ENCODE data around the gene RPS28.
"Not testable (repeated sequence)": the region's sequence is repeated elsewhere in the genome, so short reads cannot be mapped to it uniquely, and the experiment has no call there.

Gene RPS28

DNA sequence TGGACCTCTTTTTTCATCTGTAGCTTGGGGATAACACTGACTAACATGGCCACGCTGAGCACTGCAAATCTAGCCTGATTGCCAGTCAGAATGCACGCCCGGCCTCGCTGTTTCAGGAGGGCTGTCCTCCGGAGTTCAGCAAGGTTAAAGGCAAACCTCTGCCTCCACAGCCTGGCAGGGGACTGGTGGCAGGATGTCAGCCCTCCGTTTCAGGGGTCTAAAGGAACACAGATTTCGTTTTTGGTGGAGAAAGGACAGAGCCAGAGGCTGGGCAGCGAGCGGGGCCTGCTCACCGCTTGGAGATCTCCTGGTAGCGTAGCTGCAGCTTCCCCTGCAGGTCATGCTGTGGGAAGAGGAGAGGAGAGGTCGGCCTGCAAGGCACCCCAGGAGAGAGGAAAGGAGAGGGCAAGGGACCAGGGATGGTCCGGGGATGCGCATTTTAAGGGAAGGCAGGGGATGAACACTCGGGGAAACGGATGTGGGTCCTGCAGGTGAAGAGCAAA is 681 bp upstream of the RPS28 start:
- no peak for DNase-seq

DNA sequence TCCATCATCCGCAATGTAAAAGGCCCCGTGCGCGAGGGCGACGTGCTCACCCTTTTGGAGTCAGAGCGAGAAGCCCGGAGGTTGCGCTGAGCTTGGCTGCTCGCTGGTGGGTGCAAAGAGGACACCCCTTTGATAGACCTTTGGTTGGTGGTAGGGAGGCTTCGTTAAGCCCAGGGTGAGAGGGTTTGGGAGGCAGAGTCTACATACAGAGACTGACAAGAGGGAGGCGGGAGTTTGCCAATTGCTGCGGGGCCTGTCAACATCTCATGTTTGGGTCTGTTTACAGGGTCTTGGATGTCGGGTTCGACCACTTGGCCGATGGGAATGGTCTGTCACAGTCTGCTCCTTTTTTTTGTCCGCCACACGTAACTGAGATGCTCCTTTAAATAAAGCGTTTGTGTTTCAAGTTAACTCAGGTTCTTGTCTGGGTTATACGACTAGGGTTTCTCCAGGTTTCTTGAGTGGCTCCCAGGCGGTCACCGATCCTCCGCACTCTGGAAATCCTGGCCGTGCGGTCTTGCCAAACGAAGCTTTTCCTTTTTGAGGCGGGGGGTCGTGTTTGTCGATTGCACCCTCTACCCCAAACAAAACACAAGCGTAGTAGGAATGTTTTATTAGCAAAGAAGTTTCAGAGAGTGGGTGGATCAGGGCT is 816 bp downstream of the RPS28 start:
- no peak for DNase-seq

GRCh38 chr19:8322638-8322997 is 1.3 kb downstream of the RPS28 start:
- no peak for DNase-seq

DNA sequence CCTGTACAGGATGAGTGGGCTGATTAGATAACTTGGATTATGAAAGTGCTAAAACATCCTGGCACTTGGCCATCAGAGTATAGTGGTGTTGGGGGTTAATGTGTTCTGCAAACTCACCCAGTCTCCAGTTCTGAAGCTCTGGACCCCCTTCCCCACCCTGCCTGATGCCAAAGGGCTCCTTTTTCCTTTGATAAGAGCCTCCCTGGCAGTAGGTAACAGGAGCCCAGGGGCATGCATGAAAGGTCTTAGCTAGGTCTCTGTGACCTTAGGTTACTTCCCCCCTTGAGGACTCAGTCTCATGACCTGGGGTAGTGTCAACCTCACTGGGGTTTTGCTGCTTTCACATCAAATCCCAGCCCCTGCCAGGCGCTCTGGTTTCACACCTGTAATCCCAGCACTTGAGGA is 2.5 kb downstream of the RPS28 start:
- no peak for DNase-seq

DNA sequence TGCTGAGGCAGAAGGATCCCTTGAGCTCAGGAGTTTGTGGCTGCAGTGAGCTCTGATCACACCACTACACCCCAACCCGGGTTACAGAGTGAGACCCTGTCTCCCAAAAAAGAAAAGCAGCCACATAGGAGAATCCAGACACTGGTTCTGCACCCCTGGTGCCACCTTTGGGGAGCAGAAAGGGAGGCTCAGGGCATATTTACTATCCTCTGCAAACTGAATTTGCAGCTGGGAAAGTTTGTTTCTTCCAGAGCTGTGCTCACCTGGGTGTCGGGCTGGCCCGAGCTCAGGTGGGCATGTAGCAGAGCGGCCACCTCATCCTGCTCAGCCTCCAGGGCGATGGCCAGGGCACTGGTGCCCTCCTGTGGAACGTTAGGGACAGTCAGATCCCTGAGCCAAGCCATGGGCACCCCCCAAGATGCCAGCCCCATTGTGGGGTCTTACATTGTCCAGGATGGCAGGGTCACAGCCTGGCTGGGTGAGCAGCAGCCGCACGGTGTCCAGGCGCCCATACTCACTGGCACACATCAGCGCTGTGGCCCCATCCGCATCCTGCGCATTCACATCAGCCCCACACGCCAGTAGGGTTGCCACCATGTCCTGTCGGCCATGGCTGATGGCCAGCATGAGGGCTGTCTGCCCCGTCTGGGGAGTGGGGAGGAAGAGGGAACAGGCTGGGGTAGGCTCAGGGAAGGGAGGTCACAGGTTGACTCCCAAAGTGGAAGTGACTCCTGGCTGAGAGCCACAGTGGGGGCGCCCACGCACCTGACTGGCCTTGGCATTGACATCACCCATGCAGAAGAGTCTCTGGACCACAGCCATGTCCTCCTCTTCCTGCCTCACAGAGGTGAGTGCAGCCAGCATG is 3.1 kb downstream of the RPS28 start:
- no peak for DNase-seq

GRCh38 chr19:8325454-8325853 is 4.2 kb downstream of the RPS28 start:
- no peak for DNase-seq

DNA sequence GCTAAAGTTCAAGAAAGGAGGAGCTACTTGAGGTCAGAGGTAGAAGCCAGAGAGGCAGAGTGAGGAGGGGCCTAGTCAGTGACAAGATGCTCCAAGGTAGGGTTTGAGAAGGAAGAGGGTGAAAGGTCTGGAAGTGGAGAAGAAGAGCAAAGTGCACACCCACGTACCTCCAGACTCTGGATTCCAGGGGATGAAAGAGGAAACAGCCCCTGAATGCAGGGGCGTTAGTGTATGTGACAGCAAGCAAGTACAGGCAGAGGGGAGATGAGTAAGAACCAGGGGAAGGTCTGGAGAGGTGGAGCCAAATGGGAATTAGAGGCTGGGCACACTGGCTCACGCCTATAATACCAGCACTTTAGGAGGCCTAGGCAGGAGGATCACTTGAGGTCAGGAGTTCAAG is 8.7 kb downstream of the RPS28 start:
- DNase-seq, result no peak

GRCh38 chr19:8331263-8331845 is 10.1 kb downstream of the RPS28 start:
- DNase-seq, result no peak

- no peak for DNase-seq
These were observed 11.9 kb downstream of the RPS28 start for GRCh38 chr19:8332976-8333766.

- no peak for DNase-seq
These were observed 12.6 kb downstream of the RPS28 start for GRCh38 chr19:8333767-8334457.

DNA sequence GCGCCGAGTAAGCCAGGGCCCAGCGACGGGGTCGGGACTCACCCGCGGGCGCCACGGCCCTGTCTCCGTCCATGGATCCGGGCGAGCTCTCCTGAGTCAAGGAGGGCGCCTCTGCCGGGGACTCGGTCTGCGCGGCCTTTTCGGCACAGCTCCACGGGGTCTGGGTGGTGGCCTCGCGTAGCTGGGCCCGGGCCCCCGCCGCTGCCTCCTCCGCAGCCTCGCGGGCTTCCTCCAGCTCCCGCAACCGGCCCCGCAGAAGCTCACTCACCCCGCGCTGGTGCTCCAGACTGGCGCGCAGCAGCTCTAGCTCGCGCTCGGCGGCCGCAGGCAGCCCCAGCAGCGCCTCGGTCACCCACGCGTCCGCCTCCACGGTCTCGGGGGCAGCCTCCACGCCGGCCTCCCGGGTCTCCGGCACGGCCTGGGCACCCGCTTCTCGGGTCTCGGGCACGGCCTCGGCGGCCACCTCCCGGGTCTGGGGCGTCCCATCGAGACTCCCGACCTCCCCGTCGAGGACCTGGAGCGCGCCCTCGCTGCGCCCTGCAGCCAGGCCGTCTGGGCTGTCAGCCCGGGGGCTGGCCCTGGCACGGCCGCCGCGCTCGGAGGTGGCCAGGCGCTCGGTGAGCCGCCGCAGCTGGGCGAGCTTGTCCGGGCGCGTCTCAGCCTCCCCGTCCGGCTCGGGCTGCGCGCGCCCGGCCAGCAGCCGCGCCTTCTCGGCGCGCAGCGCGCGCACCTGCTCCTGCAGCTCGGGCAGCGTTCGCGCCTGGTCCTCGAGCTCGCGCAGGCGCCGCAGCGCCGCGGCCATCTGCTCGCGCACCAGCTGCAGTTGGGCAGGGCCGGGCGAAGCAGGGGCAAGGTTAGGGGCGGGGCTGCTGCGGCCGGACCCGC is 13.4 kb downstream of the RPS28 start:
- peak; percentile 70 for DNase-seq

- peak; percentile 74 for DNase-seq
These were observed 14.2 kb downstream of the RPS28 start for GRCh38 chr19:8335343-8336071.

DNA sequence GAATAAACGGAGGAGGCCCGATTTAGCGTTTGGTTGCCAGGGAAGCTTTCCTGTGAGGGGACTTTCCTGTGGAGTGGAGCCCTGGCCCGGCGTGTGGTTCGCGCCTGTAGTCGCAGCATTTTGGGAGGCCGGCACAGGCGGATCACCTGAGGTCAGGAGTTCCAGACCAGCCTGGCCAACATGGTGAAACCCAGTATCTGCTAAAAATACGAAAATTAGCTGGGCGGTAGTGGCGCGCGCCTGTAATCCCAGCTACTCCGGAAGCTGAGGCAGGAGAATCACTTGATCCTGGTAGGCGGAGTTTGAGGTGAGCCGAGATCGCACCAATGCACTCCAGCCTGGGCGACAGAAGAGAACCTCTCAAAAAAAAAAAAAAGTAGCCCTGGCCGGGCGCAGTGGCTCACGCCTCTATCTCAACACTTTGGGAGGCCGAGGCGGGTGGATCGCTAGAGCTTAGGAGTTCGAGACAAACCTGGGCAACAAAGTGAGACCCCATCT is 14.8 kb downstream of the RPS28 start:
- DNase-seq, result no peak

- no peak for DNase-seq
These were observed 15.4 kb downstream of the RPS28 start for GRCh38 chr19:8336660-8337059.

- DNase-seq, result no peak
These were observed 16.4 kb downstream of the RPS28 start for GRCh38 chr19:8337728-8338127.

- DNase-seq, result no peak
These were observed 17.5 kb downstream of the RPS28 start for GRCh38 chr19:8338835-8339234.

- DNase-seq, result no peak
These were observed 19.2 kb downstream of the RPS28 start for GRCh38 chr19:8340341-8341096.

- not testable (repeated sequence) for DNase-seq
These were observed 20.2 kb downstream of the RPS28 start for GRCh38 chr19:8341504-8341903.

DNA sequence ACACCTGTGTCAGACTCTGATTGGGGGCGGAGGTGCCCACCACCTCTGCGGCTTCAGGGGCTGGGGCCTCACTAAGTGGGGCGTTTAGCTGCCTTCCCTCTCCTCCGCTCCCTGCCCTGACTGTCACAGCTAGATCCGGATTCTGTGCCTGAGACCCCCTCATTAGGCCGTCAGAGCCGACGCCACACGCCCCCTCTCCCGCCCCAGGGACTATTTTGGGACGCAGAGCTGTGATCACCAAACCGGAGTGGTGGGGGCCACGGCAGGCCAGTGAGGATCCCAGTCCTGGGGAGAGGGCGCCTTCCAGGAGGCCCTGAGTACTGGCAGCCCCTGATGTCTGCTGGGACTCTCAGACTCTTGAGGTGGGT is 21.0 kb downstream of the RPS28 start:
- DNase-seq, result no peak

All from activated effector memory CD4-positive, alpha-beta T cell treated with anti-CD3 and anti-CD28 coated beads, Interleukin-2, amount 50 U/mL, for 16 hours (primary cell).